ENCODE data around the gene TTC3.

DNA sequence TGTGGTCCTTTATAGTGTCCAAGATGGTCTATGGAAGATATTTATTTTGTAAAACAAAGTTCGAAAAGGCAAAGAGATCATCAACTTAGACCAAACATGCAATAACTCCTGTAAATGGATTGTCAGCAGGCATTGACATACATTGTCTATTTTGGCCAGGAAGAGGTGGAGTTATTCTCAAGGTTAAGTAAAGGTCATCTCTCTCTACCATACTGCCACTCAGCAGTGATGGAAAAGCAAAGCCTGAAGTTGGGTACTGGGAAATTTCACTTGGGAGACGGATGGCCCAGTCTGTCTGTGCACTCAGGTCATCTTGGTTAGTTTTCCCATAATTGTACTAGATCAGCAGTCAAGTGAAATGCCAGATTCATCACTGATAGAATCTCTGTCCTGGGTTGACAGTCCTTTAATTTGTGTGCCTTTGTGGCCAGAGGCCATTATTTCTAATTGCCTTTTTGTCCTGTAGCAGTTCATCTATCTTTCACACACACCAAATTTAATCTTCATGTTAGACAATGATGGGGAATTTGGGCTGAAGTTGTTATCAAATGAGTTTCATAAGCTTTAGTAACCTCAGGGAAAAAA lies 17.7 kb upstream of the TTC3 start:
- TF ChIP-seq, protein P1, sequence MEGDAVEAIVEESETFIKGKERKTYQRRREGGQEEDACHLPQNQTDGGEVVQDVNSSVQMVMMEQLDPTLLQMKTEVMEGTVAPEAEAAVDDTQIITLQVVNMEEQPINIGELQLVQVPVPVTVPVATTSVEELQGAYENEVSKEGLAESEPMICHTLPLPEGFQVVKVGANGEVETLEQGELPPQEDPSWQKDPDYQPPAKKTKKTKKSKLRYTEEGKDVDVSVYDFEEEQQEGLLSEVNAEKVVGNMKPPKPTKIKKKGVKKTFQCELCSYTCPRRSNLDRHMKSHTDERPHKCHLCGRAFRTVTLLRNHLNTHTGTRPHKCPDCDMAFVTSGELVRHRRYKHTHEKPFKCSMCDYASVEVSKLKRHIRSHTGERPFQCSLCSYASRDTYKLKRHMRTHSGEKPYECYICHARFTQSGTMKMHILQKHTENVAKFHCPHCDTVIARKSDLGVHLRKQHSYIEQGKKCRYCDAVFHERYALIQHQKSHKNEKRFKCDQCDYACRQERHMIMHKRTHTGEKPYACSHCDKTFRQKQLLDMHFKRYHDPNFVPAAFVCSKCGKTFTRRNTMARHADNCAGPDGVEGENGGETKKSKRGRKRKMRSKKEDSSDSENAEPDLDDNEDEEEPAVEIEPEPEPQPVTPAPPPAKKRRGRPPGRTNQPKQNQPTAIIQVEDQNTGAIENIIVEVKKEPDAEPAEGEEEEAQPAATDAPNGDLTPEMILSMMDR (conservative IDR thresholded peaks at IDR 0.05) = no peak
- TF ChIP-seq EZH2 (IDR thresholded peaks at IDR 0.05; ENCODE audit: low read depth) = no peak

Measured in PC-9 (cell line).